WTC11 (cell line): ENCODE results near the gene EP300. TPM values are rescaled to one million over a fixed set of nuclear protein-coding genes. Genes with fewer than 3 reads are reported as not detected.
A peak's percentile ranks its signal among the peaks of the same experiment; 100 is the strongest.

ENCODE experiments used
- ATAC-seq: fragments of 200-7000 bp; cut with Tn5 transposase; 2 replicates; pipeline ENCODE4 v1.10.0; 2021; ENCODE audit warnings: mild to moderate bottlenecking, moderate library complexity
- CTCF ChIA-PET: fragments of 300-600 bp; sonication (Branson Sonifier 250); formaldehyde crosslinking; loops from one replicate; lab custom pipeline; 2021; ENCODE audit warnings: antibody characterized with exemption; lab: Charles Lee
- POLR2A ChIA-PET: fragments of 350-600 bp; sonication (Branson Sonifier 250); formaldehyde crosslinking; loops from one replicate; lab custom pipeline; 2021; ENCODE audit warnings: antibody characterized with exemption; lab: Charles Lee
- DNase-seq: peaks from one replicate; pipeline ENCODE4 v3.0.0; 2021; ENCODE audit warnings: low spot score
- H3K27ac Mint-ChIP-seq: 2 replicates; pipeline ENCODE4 v1.8.0; 2021; ENCODE audit warnings: mixed read lengths
- H3K27me3 Mint-ChIP-seq: 2 replicates; pipeline ENCODE4 v1.8.0; 2021; ENCODE audit warnings: low read depth, mild to moderate bottlenecking, moderate library complexity, mixed read lengths
- H3K36me3 Mint-ChIP-seq: 2 replicates; pipeline ENCODE4 v1.8.0; 2021; ENCODE audit warnings: mixed read lengths
- H3K4me1 Mint-ChIP-seq: 2 replicates; pipeline ENCODE4 v1.8.0; 2022; ENCODE audit warnings: mixed read lengths
- H3K4me3 Mint-ChIP-seq: 2 replicates; pipeline ENCODE4 v1.8.0; 2021; ENCODE audit warnings: mild to moderate bottlenecking, moderate library complexity, mixed read lengths
- H3K9me3 Mint-ChIP-seq: 2 replicates; pipeline ENCODE4 v1.8.0; 2021; ENCODE audit warnings: mixed read lengths
- ARID4B ChIP-seq: sonication (generic); formaldehyde crosslinking; IDR thresholded peaks from 2 replicates; pipeline ENCODE4 v1.8.0; 2023; ENCODE audit warnings: missing genetic modification reagents, mild to moderate bottlenecking, borderline replicate concordance
- CDX4 ChIP-seq: fragments of 250-450 bp; sonication (Bioruptor Pico); IDR thresholded peaks from 2 replicates; pipeline ENCODE4 v1.9.0; 2021; ENCODE audit warnings: moderate library complexity, mild to moderate bottlenecking, inconsistent platforms, borderline replicate concordance
- ELF4 ChIP-seq: sonication (generic); formaldehyde crosslinking; IDR thresholded peaks from 2 replicates; pipeline ENCODE4 v1.8.1; 2022; ENCODE audit warnings: low read depth, mild to moderate bottlenecking, moderate library complexity, missing genetic modification reagents
- IRF2 ChIP-seq: sonication (generic); formaldehyde crosslinking; IDR thresholded peaks from 2 replicates; pipeline ENCODE4 v1.8.0; 2022; ENCODE audit warnings: low read depth, missing genetic modification reagents, borderline replicate concordance
- NFE2L1 ChIP-seq: sonication (generic); formaldehyde crosslinking; IDR thresholded peaks from 2 replicates; pipeline ENCODE4 v1.8.1; 2023; ENCODE audit warnings: missing genetic modification reagents
- NR2C2 ChIP-seq: sonication (generic); formaldehyde crosslinking; IDR thresholded peaks from 2 replicates; pipeline ENCODE4 v1.8.0; 2022; ENCODE audit warnings: mild to moderate bottlenecking, missing genetic modification reagents
- SP1 ChIP-seq: sonication (generic); formaldehyde crosslinking; conservative IDR thresholded peaks from 2 replicates; pipeline ENCODE4 v1.8.1; 2022; ENCODE audit warnings: missing genetic modification reagents
- TCF7 ChIP-seq: sonication (generic); formaldehyde crosslinking; IDR thresholded peaks from 2 replicates; pipeline ENCODE4 v1.8.0; 2022; ENCODE audit warnings: mild to moderate bottlenecking, low read depth, missing genetic modification reagents, moderate library complexity
- TEAD4 ChIP-seq: sonication (generic); formaldehyde crosslinking; IDR thresholded peaks from 2 replicates; pipeline ENCODE4 v1.8.0; 2022; ENCODE audit warnings: mild to moderate bottlenecking, missing genetic modification reagents
- ZNF138 ChIP-seq: sonication (generic); formaldehyde crosslinking; conservative IDR thresholded peaks from 2 replicates; pipeline ENCODE4 v1.8.1; 2022; ENCODE audit warnings: mild to moderate bottlenecking, moderate library complexity, missing genetic modification reagents
- ZNF263 ChIP-seq: sonication (generic); formaldehyde crosslinking; IDR thresholded peaks from 2 replicates; pipeline ENCODE4 v1.8.1; 2022; ENCODE audit warnings: low read depth, mild to moderate bottlenecking, moderate library complexity, missing genetic modification reagents
- ZNF425 ChIP-seq: fragments of 250-450 bp; sonication (Bioruptor Pico); conservative IDR thresholded peaks from 2 replicates; pipeline ENCODE4 v1.9.0; 2021; ENCODE audit warnings: mild to moderate bottlenecking
- ZNF512 ChIP-seq: sonication (generic); formaldehyde crosslinking; IDR thresholded peaks from 2 replicates; pipeline ENCODE4 v1.8.1; 2022; ENCODE audit warnings: missing genetic modification reagents, borderline replicate concordance
- ZNF671 ChIP-seq: fragments of 250-450 bp; sonication (Bioruptor Pico); IDR thresholded peaks from 2 replicates; pipeline ENCODE4 v1.8.0; 2021; ENCODE audit warnings: mild to moderate bottlenecking
- total RNA-seq: library from RNA; stranded (reverse); gene quantifications from 3 replicates; pipeline ENCODE4 v1.2.3, GENCODE V29; 2021
- TF ChIP-seq, protein P1 (sequence below): fragments of 250-450 bp; sonication (Bioruptor Pico); IDR thresholded peaks from 2 replicates; pipeline ENCODE4 v2.1.2; 2022; ENCODE audit warnings: mild to moderate bottlenecking, moderate library complexity
- TF ChIP-seq, protein P2 (sequence below): sonication (generic); formaldehyde crosslinking; IDR thresholded peaks from 2 replicates; pipeline ENCODE4 v1.8.1; 2023; ENCODE audit warnings: mild to moderate bottlenecking, missing genetic modification reagents
- TF ChIP-seq, protein P3 (sequence below): sonication (generic); formaldehyde crosslinking; IDR thresholded peaks from 2 replicates; pipeline ENCODE4 v1.8.1; 2022; ENCODE audit warnings: low read depth, missing genetic modification reagents, borderline replicate concordance
- TF ChIP-seq, protein P4 (sequence below): sonication (generic); formaldehyde crosslinking; IDR thresholded peaks from 2 replicates; pipeline ENCODE4 v1.8.1; 2023; ENCODE audit warnings: mild to moderate bottlenecking, missing genetic modification reagents

EP300 gene
- total RNA-seq, 1 experiment from 2014 or later = 97.1 TPM

GRCh38 chr22:41198027-41198580 lies 105.7 kb downstream of the EP300 start:
- Mint-ChIP-seq H3K9me3 (no peaks in the 10 kb centered on the region), H3K27ac (no peak overlapping the region), H3K36me3 (no peaks in the 10 kb centered on the region), H3K4me3 (peak overlapping the region; percentile 81), H3K4me1 (peaks cover 9% of the 10 kb centered on the region), H3K27me3 (peaks cover 59% of the 10 kb centered on the region)
- ChIA-PET CTCF (interaction anchor here (0.6 to 4.5 kb wide), 6 partner anchors 13 to 299 kb away, joined by 3 to 50 read pairs (median 4); no protein-coding TSS in a partner anchor), POLR2A (interaction anchor here (1.0 to 1.1 kb wide), 2 partner anchors 13 to 39 kb away, joined by 3 to 5 read pairs; no protein-coding TSS in a partner anchor)
- TF ChIP-seq ARID4B = no peak
- TF ChIP-seq ZNF138 (CRISPR knock-in tag) = no peak
- TF ChIP-seq, protein P1, sequence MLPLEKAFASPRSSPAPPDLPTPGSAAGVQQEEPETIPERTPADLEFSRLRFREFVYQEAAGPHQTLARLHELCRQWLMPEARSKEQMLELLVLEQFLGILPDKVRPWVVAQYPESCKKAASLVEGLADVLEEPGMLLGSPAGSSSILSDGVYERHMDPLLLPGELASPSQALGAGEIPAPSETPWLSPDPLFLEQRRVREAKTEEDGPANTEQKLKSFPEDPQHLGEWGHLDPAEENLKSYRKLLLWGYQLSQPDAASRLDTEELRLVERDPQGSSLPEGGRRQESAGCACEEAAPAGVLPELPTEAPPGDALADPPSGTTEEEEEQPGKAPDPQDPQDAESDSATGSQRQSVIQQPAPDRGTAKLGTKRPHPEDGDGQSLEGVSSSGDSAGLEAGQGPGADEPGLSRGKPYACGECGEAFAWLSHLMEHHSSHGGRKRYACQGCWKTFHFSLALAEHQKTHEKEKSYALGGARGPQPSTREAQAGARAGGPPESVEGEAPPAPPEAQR (CRISPR knock-in tag) = no peak
- TF ChIP-seq NR2C2 (CRISPR knock-in tag) = no peak
- no peak for TF ChIP-seq CDX4 (CRISPR knock-in tag)
- no peak for TF ChIP-seq TCF7 (CRISPR knock-in tag)
- TF ChIP-seq ZNF671 = no peak
- no peak for TF ChIP-seq TEAD4 (CRISPR knock-in tag)
- DNase-seq = peak; percentile 37
- ATAC-seq = peak; percentile 10

- POLR2A ChIA-PET = no interaction called here
- no peak overlapping the region for H3K4me3 Mint-ChIP-seq
- no peak for TF ChIP-seq ZNF671
- TF ChIP-seq NFE2L1 (CRISPR knock-in tag) = no peak
- TF ChIP-seq ELF4 (CRISPR knock-in tag) = no peak
- no peak for TF ChIP-seq ZNF425 (CRISPR knock-in tag)
- no peak for TF ChIP-seq TCF7 (CRISPR knock-in tag)
- TF ChIP-seq IRF2 (CRISPR knock-in tag) = no peak
- TF ChIP-seq, protein P2, sequence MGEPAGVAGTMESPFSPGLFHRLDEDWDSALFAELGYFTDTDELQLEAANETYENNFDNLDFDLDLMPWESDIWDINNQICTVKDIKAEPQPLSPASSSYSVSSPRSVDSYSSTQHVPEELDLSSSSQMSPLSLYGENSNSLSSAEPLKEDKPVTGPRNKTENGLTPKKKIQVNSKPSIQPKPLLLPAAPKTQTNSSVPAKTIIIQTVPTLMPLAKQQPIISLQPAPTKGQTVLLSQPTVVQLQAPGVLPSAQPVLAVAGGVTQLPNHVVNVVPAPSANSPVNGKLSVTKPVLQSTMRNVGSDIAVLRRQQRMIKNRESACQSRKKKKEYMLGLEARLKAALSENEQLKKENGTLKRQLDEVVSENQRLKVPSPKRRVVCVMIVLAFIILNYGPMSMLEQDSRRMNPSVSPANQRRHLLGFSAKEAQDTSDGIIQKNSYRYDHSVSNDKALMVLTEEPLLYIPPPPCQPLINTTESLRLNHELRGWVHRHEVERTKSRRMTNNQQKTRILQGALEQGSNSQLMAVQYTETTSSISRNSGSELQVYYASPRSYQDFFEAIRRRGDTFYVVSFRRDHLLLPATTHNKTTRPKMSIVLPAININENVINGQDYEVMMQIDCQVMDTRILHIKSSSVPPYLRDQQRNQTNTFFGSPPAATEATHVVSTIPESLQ (CRISPR knock-in tag) = no peak
- TF ChIP-seq ZNF512 = no peak
- TF ChIP-seq, protein P3, sequence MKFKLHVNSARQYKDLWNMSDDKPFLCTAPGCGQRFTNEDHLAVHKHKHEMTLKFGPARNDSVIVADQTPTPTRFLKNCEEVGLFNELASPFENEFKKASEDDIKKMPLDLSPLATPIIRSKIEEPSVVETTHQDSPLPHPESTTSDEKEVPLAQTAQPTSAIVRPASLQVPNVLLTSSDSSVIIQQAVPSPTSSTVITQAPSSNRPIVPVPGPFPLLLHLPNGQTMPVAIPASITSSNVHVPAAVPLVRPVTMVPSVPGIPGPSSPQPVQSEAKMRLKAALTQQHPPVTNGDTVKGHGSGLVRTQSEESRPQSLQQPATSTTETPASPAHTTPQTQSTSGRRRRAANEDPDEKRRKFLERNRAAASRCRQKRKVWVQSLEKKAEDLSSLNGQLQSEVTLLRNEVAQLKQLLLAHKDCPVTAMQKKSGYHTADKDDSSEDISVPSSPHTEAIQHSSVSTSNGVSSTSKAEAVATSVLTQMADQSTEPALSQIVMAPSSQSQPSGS = no peak
- TF ChIP-seq, protein P4, sequence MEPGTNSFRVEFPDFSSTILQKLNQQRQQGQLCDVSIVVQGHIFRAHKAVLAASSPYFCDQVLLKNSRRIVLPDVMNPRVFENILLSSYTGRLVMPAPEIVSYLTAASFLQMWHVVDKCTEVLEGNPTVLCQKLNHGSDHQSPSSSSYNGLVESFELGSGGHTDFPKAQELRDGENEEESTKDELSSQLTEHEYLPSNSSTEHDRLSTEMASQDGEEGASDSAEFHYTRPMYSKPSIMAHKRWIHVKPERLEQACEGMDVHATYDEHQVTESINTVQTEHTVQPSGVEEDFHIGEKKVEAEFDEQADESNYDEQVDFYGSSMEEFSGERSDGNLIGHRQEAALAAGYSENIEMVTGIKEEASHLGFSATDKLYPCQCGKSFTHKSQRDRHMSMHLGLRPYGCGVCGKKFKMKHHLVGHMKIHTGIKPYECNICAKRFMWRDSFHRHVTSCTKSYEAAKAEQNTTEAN = no peak
- no peak for TF ChIP-seq SP1
- no peak for TF ChIP-seq ZNF263 (CRISPR knock-in tag)
Observed at GRCh38 chr22:41201141-41201540, 108.7 kb downstream of the EP300 start.

More at GRCh38 chr22:41201141-41201540, 108.7 kb downstream of the EP300 start:
- Mint-ChIP-seq H3K27ac (no peak overlapping the region), H3K36me3 (no peaks in the 10 kb centered on the region), H3K9me3 (no peaks in the 10 kb centered on the region), H3K4me1 (peaks cover 23% of the 10 kb centered on the region), H3K27me3 (peaks cover 59% of the 10 kb centered on the region)
- no peak for DNase-seq
- no peak for ATAC-seq
- CTCF ChIA-PET = no interaction called here
